T-helper 17 cell (primary cell): ENCODE results near the gene MOB1B. TPM values are rescaled to one million over a fixed set of nuclear protein-coding genes. Genes with fewer than 3 reads are reported as not detected.
"Not testable (repeated sequence)": the region's sequence is repeated elsewhere in the genome, so short reads cannot be mapped to it uniquely, and the experiment has no call there.

Experiments
- ATAC-seq: fragments of 150-1000 bp; cut with Tn5 transposase; 2 replicates; pipeline ENCODE4 v1.10.0; 2021; ENCODE audit warnings: mild to moderate bottlenecking, moderate library complexity
- DNase-seq, 3 donors: peaks; one replicate each; pipeline versions ENCODE4 v3.0.0 to v3.0.0-alpha.2; 2020 to 2021
- H3K9me3 ChIP-seq: one replicate; pipeline ENCODE4 v1.7.0; 2013; ENCODE audit warnings: low read length, mild to moderate bottlenecking; ENCODE audit not compliant: control insufficient read depth, poor library complexity, severe bottlenecking
- H3K27ac Mint-ChIP-seq: one replicate; pipeline ENCODE4 v1.8.0; 2022; ENCODE audit warnings: mild to moderate bottlenecking, moderate library complexity, mixed read lengths
- H3K27me3 Mint-ChIP-seq: one replicate; pipeline ENCODE4 v1.8.0; 2022; ENCODE audit warnings: mixed read lengths
- H3K36me3 Mint-ChIP-seq: one replicate; pipeline ENCODE4 v1.8.0; 2022; ENCODE audit warnings: low read depth, mixed read lengths
- H3K4me1 Mint-ChIP-seq: one replicate; pipeline ENCODE4 v1.8.0; 2022; ENCODE audit warnings: mild to moderate bottlenecking, mixed read lengths
- H3K4me3 Mint-ChIP-seq: one replicate; pipeline ENCODE4 v1.8.0; 2022; ENCODE audit warnings: mild to moderate bottlenecking, moderate library complexity, mixed read lengths
- total RNA-seq, 4 donors: library from RNA in 2 of 4; stranded (reverse) in 2 of 4; gene quantifications; one replicate each; pipeline ENCODE4 v1.2.3 and lab custom pipeline; 2022 to 2026

Gene MOB1B
- total RNA-seq, 2 donors from 2014 or later = 9.5 to 31.4 TPM

- Mint-ChIP-seq H3K27me3 (no peaks in the 10 kb centered on the region), H3K4me1 (peaks cover 29% of the 10 kb centered on the region), H3K4me3 (no peak overlapping the region), H3K27ac (peak overlapping the region; percentile 88), H3K36me3 (peaks cover 3% of the 10 kb centered on the region)
- no peak for DNase-seq
- peak; percentile 84 for ATAC-seq
- H3K9me3 ChIP-seq = no peaks in the 10 kb centered on the region
Observed at GRCh38 chr4:71009890-71010588, 107.9 kb downstream of the MOB1B start.

GRCh38 chr4:71011451-71011850 is 109.3 kb downstream of the MOB1B start:
- ATAC-seq (no peak), DNase-seq (no peak)
- Mint-ChIP-seq H3K4me1 (peaks cover 24% of the 10 kb centered on the region), H3K4me3 (no peak overlapping the region), H3K27me3 (no peaks in the 10 kb centered on the region), H3K27ac (no peak overlapping the region), H3K36me3 (peaks cover 3% of the 10 kb centered on the region)
- no peaks in the 10 kb centered on the region for H3K9me3 ChIP-seq

- H3K27me3 Mint-ChIP-seq, ATAC-seq, H3K36me3 Mint-ChIP-seq, H3K4me1 Mint-ChIP-seq, DNase-seq, H3K27ac Mint-ChIP-seq, H3K9me3 ChIP-seq, H3K4me3 Mint-ChIP-seq: not testable (repeated sequence)
Observed at GRCh38 chr4:71017391-71017790, 115.2 kb downstream of the MOB1B start.

GRCh38 chr4:71020611-71021010 is 118.4 kb downstream of the MOB1B start:
- DNase-seq (no peak), ATAC-seq (no peak)
- Mint-ChIP-seq H3K36me3 (peaks cover 3% of the 10 kb centered on the region), H3K4me1 (peaks cover 4% of the 10 kb centered on the region), H3K27ac (no peak overlapping the region), H3K4me3 (no peak overlapping the region), H3K27me3 (no peaks in the 10 kb centered on the region)
- no peaks in the 10 kb centered on the region for H3K9me3 ChIP-seq

- Mint-ChIP-seq H3K36me3 (peaks cover 6% of the 10 kb centered on the region), H3K4me1 (peaks cover 4% of the 10 kb centered on the region), H3K4me3 (no peak overlapping the region), H3K27ac (no peak overlapping the region), H3K27me3 (no peaks in the 10 kb centered on the region)
- H3K9me3 ChIP-seq = no peaks in the 10 kb centered on the region
- DNase-seq = no peak
- no peak for ATAC-seq
Observed at GRCh38 chr4:71025654-71026053, 123.5 kb downstream of the MOB1B start.

- Mint-ChIP-seq H3K27me3 (no peaks in the 10 kb centered on the region), H3K4me1 (peaks cover 4% of the 10 kb centered on the region), H3K36me3 (peaks cover 6% of the 10 kb centered on the region), H3K4me3 (no peak overlapping the region), H3K27ac (no peak overlapping the region)
- H3K9me3 ChIP-seq = no peaks in the 10 kb centered on the region
- ATAC-seq = no peak
- DNase-seq = no peak
Observed at GRCh38 chr4:71026086-71026485, 123.9 kb downstream of the MOB1B start.

GRCh38 chr4:71027611-71028010 is 125.4 kb downstream of the MOB1B start:
- Mint-ChIP-seq H3K27me3 (no peaks in the 10 kb centered on the region), H3K4me1 (peaks cover 4% of the 10 kb centered on the region), H3K4me3 (no peak overlapping the region), H3K36me3 (peaks cover 9% of the 10 kb centered on the region), H3K27ac (peak overlapping the region; percentile 72)
- ATAC-seq (no peak), DNase-seq (no peak)
- no peaks in the 10 kb centered on the region for H3K9me3 ChIP-seq

GRCh38 chr4:71029504-71029903 is 127.3 kb downstream of the MOB1B start:
- no peaks in the 10 kb centered on the region for H3K4me1 Mint-ChIP-seq
- no peak for DNase-seq
- no peak overlapping the region for H3K27ac Mint-ChIP-seq
- no peaks in the 10 kb centered on the region for H3K9me3 ChIP-seq
- H3K27me3 Mint-ChIP-seq = no peaks in the 10 kb centered on the region
- H3K36me3 Mint-ChIP-seq = peaks cover 11% of the 10 kb centered on the region
- H3K4me3 Mint-ChIP-seq = no peak overlapping the region
- no peak for ATAC-seq

- H3K27ac Mint-ChIP-seq, H3K36me3 Mint-ChIP-seq, ATAC-seq, H3K4me3 Mint-ChIP-seq, H3K9me3 ChIP-seq, DNase-seq, H3K27me3 Mint-ChIP-seq, H3K4me1 Mint-ChIP-seq: not testable (repeated sequence)
Observed at GRCh38 chr4:71032106-71032505, 129.9 kb downstream of the MOB1B start.

Other genes with a start within 250 kb of the MOB1B start
- 1 to 10 TPM in 1 of 2 donors, not detected in 1; 2.8 TPM for gene JCHAIN, start 235.9 kb upstream of the MOB1B start, total RNA-seq
- 10 to 100 TPM; 16.8 to 18.1 TPM for gene UTP3, start 213.8 kb upstream of the MOB1B start, total RNA-seq
- gene RUFY3, start 180.4 kb upstream of the MOB1B start, total RNA-seq = 10 to 100 TPM; 32.8 to 33.0 TPM
- gene GRSF1, start 62.5 kb upstream of the MOB1B start, total RNA-seq = 10 to 100 TPM; 39.4 to 42.0 TPM
- 10 to 100 TPM; 25.3 TPM for gene DCK, start 91.3 kb downstream of the MOB1B start, total RNA-seq